K562 (cell line): ENCODE results near the gene SNAPC5. TPM values are rescaled to one million over a fixed set of nuclear protein-coding genes. Genes with fewer than 3 reads are reported as not detected.

Experiments used
- ATAC-seq: fragments of 200-7000 bp; cut with Tn5 transposase; 3 replicates; pipeline ENCODE4 v1.9.1; 2020; ENCODE audit warnings: moderate library complexity
- BruUV-seq: library from RNA; stranded (reverse); fragments of 400-500 nt; replicated peaks from 2 replicates; lab custom pipeline; 2021; lab: Mats Ljungman, UMichigan
- CTCF ChIA-PET: fragments of 300-600 bp; formaldehyde crosslinking; extraction: SDS; loops from one replicate; lab custom pipeline; 2021; ENCODE audit warnings: low intra/inter-chr PET ratio; lab: Yijun Ruan, JAX
- POLR2A ChIA-PET: fragments of 300-600, 350-650 bp; sonication (Branson Sonifier 250); formaldehyde crosslinking; extraction: SDS; loops from one replicate; lab custom pipeline; 2021; ENCODE audit warnings: antibody characterized with exemption, inconsistent platforms; lab: Yijun Ruan, JAX
- DNase-seq, 4 experiments: peaks; one replicate each; pipeline versions ENCODE4 v3.0.0 to v3.0.0-alpha.2; 2011 to 2018; ENCODE audit warnings: low spot score in 3 of 4, mixed read lengths in 3 of 4; ENCODE audit errors: extremely low read depth in 1 of 4
- FAIRE-seq: peaks from 2 replicates; lab custom pipeline; 2011; peaks lifted over from hg19 to GRCh38; lab: Jason Lieb, UNC
- H2AFZ ChIP-seq: 2 replicates; pipeline ENCODE4 v1.6.0; 2011; ENCODE audit warnings: low read depth, low read length, control low read depth, inconsistent platforms
- H3K27ac ChIP-seq: fragments of 200-600 bp; 3 replicates; pipeline ENCODE4 v1.8.0; 2011; ENCODE audit warnings: low read depth, mild to moderate bottlenecking, control low read depth, inconsistent platforms, low read length, moderate library complexity, mixed read lengths; ENCODE audit errors: extremely low read depth
- H3K27me3 ChIP-seq, 2 experiments: fragments of 300-600 bp in 1 of 2; 2 replicates in 1 of 2; 3 replicates in 1 of 2; pipeline versions ENCODE4 v1.6.0 to v1.8.0; 2011; ENCODE audit warnings: inconsistent platforms in 2 of 2, low read length in 2 of 2, mild to moderate bottlenecking in 1 of 2, mixed read lengths in 1 of 2, moderate library complexity in 1 of 2; ENCODE audit not compliant: control insufficient read depth in 2 of 2, insufficient read depth in 2 of 2
- H3K36me3 ChIP-seq: fragments of 300-600 bp; 3 replicates; pipeline ENCODE4 v1.8.0; 2011; ENCODE audit warnings: mild to moderate bottlenecking, low read length, inconsistent platforms; ENCODE audit not compliant: control insufficient read depth, insufficient read depth
- H3K4me1 ChIP-seq, 2 experiments: fragments of 200-600 bp in 1 of 2; replicated peaks in 1 of 2; 2 replicates in 1 of 2; 3 replicates in 1 of 2; pipeline versions ENCODE4 v1.5.1 to v1.8.0; 2011; ENCODE audit warnings: inconsistent platforms in 2 of 2, low read length in 2 of 2, mild to moderate bottlenecking in 1 of 2, mixed read lengths in 1 of 2, moderate library complexity in 1 of 2; ENCODE audit not compliant: control insufficient read depth in 2 of 2, insufficient read depth in 2 of 2
- H3K4me2 ChIP-seq: 2 replicates; pipeline ENCODE4 v1.6.1; 2011; ENCODE audit warnings: low read length, control low read depth, inconsistent platforms, mixed read lengths; ENCODE audit not compliant: insufficient read depth
- H3K4me3 ChIP-seq: fragments of 200-600 bp; sonication (generic), shearing (Covaris generic); 2 replicates; pipeline ENCODE4 v1.5.1; 2016; ENCODE audit warnings: control low read depth, inconsistent platforms
- H3K79me2 ChIP-seq: fragments of 200-600 bp; 3 replicates; pipeline ENCODE4 v1.8.0; 2011; ENCODE audit warnings: low read length, inconsistent platforms; ENCODE audit not compliant: control insufficient read depth, insufficient read depth
- H3K9ac ChIP-seq, 2 experiments: 2 replicates each; pipeline versions ENCODE4 v1.6.0 to v1.6.1; 2011; ENCODE audit warnings: low read depth in 2 of 2, low read length in 2 of 2, control low read depth in 1 of 2, inconsistent platforms in 1 of 2, mild to moderate bottlenecking in 1 of 2, mixed read lengths in 1 of 2; ENCODE audit not compliant: insufficient read depth in 1 of 2
- H3K9me1 ChIP-seq: one replicate; pipeline ENCODE4 v1.6.0; 2011; ENCODE audit warnings: inconsistent platforms, mild to moderate bottlenecking, low read length, moderate library complexity; ENCODE audit not compliant: control insufficient read depth, insufficient read depth
- H3K9me3 ChIP-seq: replicated peaks from 2 replicates; pipeline ENCODE4 v1.5.1; 2011; ENCODE audit warnings: low read depth, low read length, inconsistent platforms; ENCODE audit not compliant: control insufficient read depth, insufficient read depth
- H4K20me1 ChIP-seq: replicated peaks from 2 replicates; pipeline ENCODE4 v1.6.1; 2011; ENCODE audit warnings: low read length, inconsistent platforms, mixed read lengths; ENCODE audit not compliant: control insufficient read depth, insufficient read depth
- C11orf30 ChIP-seq: fragments of 450-650 bp; IDR thresholded peaks from 2 replicates; pipeline ENCODE4 v1.6.1; 2016; ENCODE audit warnings: low read depth, mild to moderate bottlenecking
- CBFB ChIP-seq: sonication (generic); formaldehyde crosslinking; IDR thresholded peaks from 2 replicates; pipeline ENCODE4 v1.4.0; 2020; ENCODE audit warnings: mild to moderate bottlenecking, missing genetic modification reagents
- DACH1 ChIP-seq: fragments of 450-650 bp; IDR thresholded peaks from 2 replicates; pipeline ENCODE4 v1.6.1; 2018; ENCODE audit not compliant: partially characterized antibody
- E2F6 ChIP-seq, 2 experiments: IDR thresholded peaks; 2 replicates each; pipeline ENCODE4 v1.6.1; 2011; ENCODE audit warnings: borderline replicate concordance in 1 of 2, control low read depth in 1 of 2, low read depth in 1 of 2, low read length in 1 of 2, mild to moderate bottlenecking in 1 of 2, mixed read lengths in 1 of 2, moderate library complexity in 1 of 2; ENCODE audit not compliant: insufficient read depth in 1 of 2, insufficient read length in 1 of 2, poor library complexity in 1 of 2, severe bottlenecking in 1 of 2; ENCODE audit errors: extremely low read depth in 1 of 2
- FOSL1 ChIP-seq: fragments of 200-800 bp; sonication (Bioruptor generic); conservative IDR thresholded peaks from 2 replicates; pipeline ENCODE4 v1.6.1; 2016; ENCODE audit warnings: missing genetic modification characterization, missing compliant biosample characterization
- GATA2 ChIP-seq: sonication (generic); formaldehyde crosslinking; IDR thresholded peaks from 2 replicates; pipeline ENCODE4 v1.4.0; 2020; ENCODE audit warnings: mild to moderate bottlenecking, missing genetic modification reagents
- GATAD2B ChIP-seq: fragments of 450-650 bp; IDR thresholded peaks from 2 replicates; pipeline ENCODE4 v1.6.1; 2017; ENCODE audit warnings: mild to moderate bottlenecking, borderline replicate concordance
- HMG20B ChIP-seq: fragments of 250-450 bp; sonication (Bioruptor Pico); IDR thresholded peaks from 2 replicates; pipeline ENCODE4 v1.5.0; 2021; ENCODE audit warnings: mild to moderate bottlenecking
- IRF9 ChIP-seq: fragments of 450-650 bp; IDR thresholded peaks from 2 replicates; pipeline ENCODE4 v1.6.1; 2016; ENCODE audit warnings: missing biosample characterization, missing genetic modification characterization
- SETDB1 ChIP-seq: IDR thresholded peaks from one replicate; pipeline ENCODE4 v1.6.1; 2012; ENCODE audit warnings: low read length, control low read depth, inconsistent platforms
- SREBF1 ChIP-seq: fragments of 150-350 bp; IDR thresholded peaks from 2 replicates; pipeline ENCODE4 v1.6.1; 2014; ENCODE audit warnings: antibody characterized with exemption, low read depth, low read length, borderline replicate concordance
- ZNF707 ChIP-seq: fragments of 250-450 bp; sonication (Bioruptor Pico); conservative IDR thresholded peaks from 2 replicates; pipeline ENCODE4 v1.8.0; 2022; ENCODE audit warnings: inconsistent platforms, mild to moderate bottlenecking, moderate library complexity
- WGBS: fragments of 100-300 bp; shearing (Covaris generic); methylation state at CpG from one replicate; pipeline ENCODE4 v1.1.6; 2016; ENCODE audit warnings: low coverage, mixed read lengths; ENCODE audit not compliant: insufficient coverage; ENCODE audit errors: missing lambda C conversion rate; 5-methylcytosine and 5-hydroxymethylcytosine counted together
- in situ Hi-C: fragments of 300-500 bp; cut with MboI; formaldehyde crosslinking; loops from 4 replicates; pipeline ENCODE4 v1.15.0; 2018; ENCODE audit warnings: inconsistent platforms, mixed read lengths
- intact Hi-C: fragments of 100-400 bp; cut with micrococcal nuclease; formaldehyde crosslinking; loops from 2 replicates; pipeline ENCODE4 v1.14.2; 2022
- polyA plus RNA-seq, 8 experiments: library from polyadenylated mRNA; depleted of rRNA in 4 of 8; stranded (reverse) in 5 of 8; unstranded in 3 of 8; fragments of >200 nt; fragmentation: Nextera tagmentation in 2 of 8; fragmentation: Illumina TruSeq in 1 of 8; extraction: Ambion mirVana in 2 of 8; extraction: Trizol in 1 of 8; gene quantifications; 2 replicates each; pipeline versions ENCODE4 v1.2.1 to v1.2.3, GENCODE V29; 2011 to 2014; ENCODE audit warnings: inconsistent platforms in 1 of 8, missing spikeins in 1 of 8
- total RNA-seq, 7 experiments: library from RNA; depleted of rRNA in 6 of 7; stranded (reverse); fragments of >200 nt in 6 of 7; fragmentation: Illumina TruSeq in 2 of 7; extraction: Trizol in 2 of 7; gene quantifications; 2 replicates each; pipeline versions ENCODE4 v1.2.1 to v1.2.3, GENCODE V29; 2011 to 2021; ENCODE audit warnings: low replicate concordance in 1 of 7

SNAPC5 gene
- total and polyA plus RNA-seq, 9 of the 15 experiments (the other 6 are each of a cell fraction or from before 2014, with no cell fraction given), result 52.8 to 155 (median 96.5) TPM

GRCh38 chr15:66494262-66494661 lies 3.3 kb downstream of the SNAPC5 start:
- Histone ChIP-seq H3K9me3 (no peaks in the 10 kb centered on the region), H3K4me3 (no peak overlapping the region), H2AFZ (no peak overlapping the region), H3K9ac (no peak overlapping the region), H3K27me3 (no peaks in the 10 kb centered on the region), H3K36me3 (peaks cover 88% of the 10 kb centered on the region), H4K20me1 (peaks cover 13% of the 10 kb centered on the region), H3K79me2 (peaks cover 36% of the 10 kb centered on the region), H3K27ac (no peak overlapping the region), H3K4me1 (peaks cover 8% of the 10 kb centered on the region in 2 experiments; a peak in 4 of 5 replicates), H3K4me2 (no peak overlapping the region), H3K9me1 (no peaks in the 10 kb centered on the region)
- BruUV-seq, result no TSS peak
- in situ Hi-C loops, result no loop called here
- DNase-seq (no peak), ATAC-seq (no peak), FAIRE-seq (no peak)
- TF ChIP-seq SETDB1 (no peak), FOSL1 (tag) (no peak), GATAD2B (no peak), DACH1 (no peak), CBFB (CRISPR knock-in tag) (no peak), IRF9 (tag) (no peak), E2F6 (IDR thresholded peaks at IDR 0.05; ENCODE audit: borderline replicate concordance in 1 of 2, extremely low read depth in 1 of 2, insufficient read depth in 1 of 2, insufficient read length in 1 of 2, low read depth in 1 of 2, low read length in 1 of 2, poor library complexity in 1 of 2, severe bottlenecking in 1 of 2) (no peak), SREBF1 (no peak), ZNF707 (CRISPR knock-in tag) (no peak), HMG20B (CRISPR knock-in tag) (no peak), GATA2 (CRISPR knock-in tag) (no peak), C11orf30 (no peak)
- intact Hi-C loops, result loop anchor here (10.0 kb wide), 1 partner anchor 361 kb away; no protein-coding TSS in a partner anchor
- 97% methylated on average over 2 of the region's 2 CpGs for WGBS
- POLR2A ChIA-PET, result interaction anchor here (0.7 to 1.9 kb wide), 5 partner anchors 8 to 1610 kb away, joined by 3 to 8 read pairs (median 4); partner anchors contain the start of gene ZWILCH
- CTCF ChIA-PET, result no interaction called here
